Ishikawa (cell line): ENCODE data around the gene ADAMTS12.

ENCODE experiments used
- TEAD4 ChIP-seq: IDR thresholded peaks from 2 replicates; pipeline ENCODE4 v1.6.1; 2012
- YY1 ChIP-seq: IDR thresholded peaks from 2 replicates; pipeline ENCODE4 v1.6.1; 2012; ENCODE audit warnings: low read depth
- TF ChIP-seq, protein P1 (sequence below): IDR thresholded peaks from 2 replicates; pipeline ENCODE4 v1.6.1; 2012

DNA sequence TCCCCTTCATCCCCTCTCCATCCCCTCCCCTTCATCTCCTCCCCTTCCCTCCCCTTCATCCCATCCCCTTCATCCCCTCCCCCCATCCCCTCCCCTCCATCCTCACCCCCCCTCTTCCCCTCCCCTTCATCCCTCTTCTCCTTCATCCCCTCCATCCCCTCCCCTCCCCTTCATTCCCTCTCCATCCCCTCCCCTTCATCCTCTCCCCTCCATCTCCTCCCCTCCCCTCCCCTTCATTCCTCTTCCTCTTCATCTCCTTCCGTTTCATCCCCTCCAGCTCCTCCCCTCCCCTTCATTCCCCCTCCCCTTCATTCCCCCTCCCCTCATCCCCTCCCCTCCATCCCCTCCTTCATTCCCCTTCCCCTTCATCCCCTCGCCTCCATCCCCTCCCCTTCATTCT is 410.9 kb downstream of the ADAMTS12 start:
- TF ChIP-seq YY1 (no peak), TEAD4 (no peak)
- TF ChIP-seq, protein P1, sequence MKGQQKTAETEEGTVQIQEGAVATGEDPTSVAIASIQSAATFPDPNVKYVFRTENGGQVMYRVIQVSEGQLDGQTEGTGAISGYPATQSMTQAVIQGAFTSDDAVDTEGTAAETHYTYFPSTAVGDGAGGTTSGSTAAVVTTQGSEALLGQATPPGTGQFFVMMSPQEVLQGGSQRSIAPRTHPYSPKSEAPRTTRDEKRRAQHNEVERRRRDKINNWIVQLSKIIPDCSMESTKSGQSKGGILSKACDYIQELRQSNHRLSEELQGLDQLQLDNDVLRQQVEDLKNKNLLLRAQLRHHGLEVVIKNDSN = no peak
